HepG2 (cell line): ENCODE measurements around the gene ABHD15. TPM values are rescaled to one million over a fixed set of nuclear protein-coding genes. Genes with fewer than 3 reads are reported as not detected.

Experiments used
- ATAC-seq: fragments of 200-7000 bp; cut with Tn5 transposase; 3 replicates; pipeline ENCODE4 v1.9.1; 2020; ENCODE audit warnings: mild to moderate bottlenecking, moderate library complexity
- BruUV-seq: library from RNA; stranded (reverse); fragments of 400-500 nt; replicated peaks from 2 replicates; lab custom pipeline; 2021; lab: Mats Ljungman, UMichigan
- CTCF ChIA-PET: fragments of 300-600 bp; formaldehyde crosslinking; extraction: SDS; loops from one replicate; lab custom pipeline; 2021; ENCODE audit warnings: low total read pairs, inconsistent platforms, low intra/inter-chr PET ratio; lab: Yijun Ruan, JAX
- POLR2A ChIA-PET: fragments of 350-600 bp; sonication (Branson Sonifier 250); formaldehyde crosslinking; loops from one replicate; lab custom pipeline; 2020; ENCODE audit warnings: antibody characterized with exemption, inconsistent platforms; lab: Yijun Ruan, JAX
- DNase-seq: peaks from one replicate; pipeline ENCODE4 v3.0.0-alpha.2; 2015; ENCODE audit warnings: low spot score
- FAIRE-seq: peaks from 3 replicates; lab custom pipeline; 2011; peaks lifted over from hg19 to GRCh38; lab: Jason Lieb, UNC
- H2AFZ ChIP-seq: one replicate; pipeline ENCODE4 v1.6.1; 2011; ENCODE audit warnings: low read length, inconsistent platforms
- H3K27ac ChIP-seq: fragments of 300-600 bp; 3 replicates; pipeline ENCODE4 v1.8.0; 2011; ENCODE audit warnings: mixed run types, mild to moderate bottlenecking, mixed read lengths, low read length, inconsistent platforms; ENCODE audit not compliant: insufficient read depth; ENCODE audit errors: extremely low read length
- H3K27me3 ChIP-seq, 2 experiments: fragments of 200-600 bp in 1 of 2; 2 replicates in 1 of 2; 3 replicates in 1 of 2; pipeline versions ENCODE4 v1.6.0 to v1.8.0; 2011; ENCODE audit warnings: low read length in 2 of 2, mild to moderate bottlenecking in 2 of 2, moderate library complexity in 2 of 2, inconsistent platforms in 1 of 2; ENCODE audit not compliant: insufficient read depth in 2 of 2, control insufficient read depth in 1 of 2
- H3K36me3 ChIP-seq, 2 experiments: fragments of 200-600 bp in 1 of 2; replicated peaks in 1 of 2; 2 replicates in 1 of 2; 3 replicates in 1 of 2; pipeline versions ENCODE4 v1.5.1 to v1.8.0; 2011; ENCODE audit warnings: low read length in 2 of 2, inconsistent platforms in 1 of 2; ENCODE audit not compliant: insufficient read depth in 2 of 2, control insufficient read depth in 1 of 2
- H3K4me1 ChIP-seq: 2 replicates; pipeline ENCODE4 v1.5.1; 2012; ENCODE audit warnings: low read length, inconsistent platforms; ENCODE audit not compliant: insufficient read depth
- H3K4me2 ChIP-seq: 2 replicates; pipeline ENCODE4 v1.6.0; 2011; ENCODE audit warnings: low read depth, low read length, inconsistent platforms
- H3K4me3 ChIP-seq, 3 experiments: fragments of 200-600 bp in 1 of 3; sonication (generic), shearing (Covaris generic) in 1 of 3; replicated peaks in 1 of 3; 2 replicates each; pipeline ENCODE4 v1.5.1; 2011 to 2016; ENCODE audit warnings: low read length in 3 of 3, inconsistent platforms in 2 of 3, low read depth in 2 of 3, mild to moderate bottlenecking in 2 of 3, control low read depth in 1 of 3, mixed read lengths in 1 of 3; ENCODE audit not compliant: insufficient read depth in 1 of 3
- H3K79me2 ChIP-seq: one replicate; pipeline ENCODE4 v1.6.1; 2011; ENCODE audit warnings: low read length, inconsistent platforms; ENCODE audit not compliant: insufficient read depth
- H3K9ac ChIP-seq: 2 replicates; pipeline ENCODE4 v1.6.0; 2011; ENCODE audit warnings: mild to moderate bottlenecking, low read depth, low read length, inconsistent platforms; ENCODE audit not compliant: insufficient read depth
- H3K9me3 ChIP-seq: 2 replicates; pipeline ENCODE4 v1.5.1; 2012; ENCODE audit warnings: mild to moderate bottlenecking, low read length
- H4K20me1 ChIP-seq: 2 replicates; pipeline ENCODE4 v1.6.0; 2011; ENCODE audit warnings: inconsistent platforms, mild to moderate bottlenecking, low read length, moderate library complexity; ENCODE audit not compliant: insufficient read depth
- ARHGAP35 ChIP-seq: sonication (generic); formaldehyde crosslinking; IDR thresholded peaks from 2 replicates; pipeline ENCODE4 v1.9.0; 2022; ENCODE audit warnings: mild to moderate bottlenecking, inconsistent platforms, moderate library complexity, missing genetic modification reagents, borderline replicate concordance
- IRF2 ChIP-seq: IDR thresholded peaks from 2 replicates; pipeline ENCODE4 v1.6.1; 2018; ENCODE audit warnings: missing genetic modification reagents, missing compliant biosample characterization
- KLF15 ChIP-seq: sonication (generic); formaldehyde crosslinking; IDR thresholded peaks from 2 replicates; pipeline ENCODE4 v1.8.1; 2023; ENCODE audit warnings: borderline replicate concordance, mild to moderate bottlenecking, inconsistent platforms, missing genetic modification reagents, mixed read lengths
- ZNF83 ChIP-seq: sonication (generic); formaldehyde crosslinking; IDR thresholded peaks from 2 replicates; pipeline ENCODE4 v1.4.0; 2020; ENCODE audit warnings: missing genetic modification reagents, mild to moderate bottlenecking, borderline replicate concordance
- WGBS: methylation state at CpG from one replicate; pipeline ENCODE4 v1.1.6; 2017; ENCODE audit warnings: low lambda C conversion rate; 5-methylcytosine and 5-hydroxymethylcytosine counted together
- in situ Hi-C: cut with HindIII; loops from 2 replicates; pipeline ENCODE4 v1.10.0; 2017; ENCODE audit warnings: low pct_unique_long_range_greater_than_20kb; ENCODE audit not compliant: extremely low pct_ligation_motif_present
- intact Hi-C: fragments of 100-400 bp; cut with micrococcal nuclease; formaldehyde crosslinking; loops from one replicate; pipeline ENCODE4 v1.10.0; 2022; ENCODE audit not compliant: unreplicated experiment
- polyA plus RNA-seq, 8 experiments: library from polyadenylated mRNA; depleted of rRNA in 3 of 8; stranded (reverse) in 7 of 8; unstranded in 1 of 8; fragments of >200 nt; fragmentation: Illumina TruSeq in 4 of 8; extraction: Trizol in 4 of 8; gene quantifications; 2 replicates each; pipeline versions ENCODE4 v1.2.1 to v1.2.3, GENCODE V29; 2011 to 2016; ENCODE audit warnings: low read depth in 4 of 8, missing spikeins in 1 of 8, mixed read lengths in 1 of 8; ENCODE audit not compliant: insufficient read depth in 1 of 8
- total RNA-seq, 5 experiments: library from RNA; depleted of rRNA; stranded (reverse); fragments of >200 nt; fragmentation: Illumina TruSeq; extraction: Trizol; gene quantifications; 2 replicates each; pipeline ENCODE4 v1.2.3, GENCODE V29; 2016; ENCODE audit warnings: low read depth in 1 of 5
- TF ChIP-seq, protein P1 (sequence below): sonication (generic); formaldehyde crosslinking; IDR thresholded peaks from 2 replicates; pipeline ENCODE4 v1.8.0; 2022; ENCODE audit warnings: missing genetic modification reagents, mild to moderate bottlenecking, borderline replicate concordance
- TF ChIP-seq, protein P2 (sequence below), 2 experiments: sonication (generic) in 1 of 2; formaldehyde crosslinking in 1 of 2; IDR thresholded peaks; 2 replicates each; pipeline versions ENCODE4 v1.6.1 to v1.9.0; 2014 to 2022; ENCODE audit warnings: antibody characterized with exemption in 1 of 2, borderline replicate concordance in 1 of 2, inconsistent platforms in 1 of 2, low read depth in 1 of 2, missing genetic modification reagents in 1 of 2
- TF ChIP-seq, protein P3 (sequence below): sonication (generic); formaldehyde crosslinking; IDR thresholded peaks from 2 replicates; pipeline ENCODE4 v1.4.0; 2020; ENCODE audit warnings: missing genetic modification reagents

Gene ABHD15
- total and polyA plus RNA-seq, 2 of the 13 experiments (the other 11 are each of a cell fraction or from before 2014, with no cell fraction given), result 2.4 to 7.7 TPM

DNA sequence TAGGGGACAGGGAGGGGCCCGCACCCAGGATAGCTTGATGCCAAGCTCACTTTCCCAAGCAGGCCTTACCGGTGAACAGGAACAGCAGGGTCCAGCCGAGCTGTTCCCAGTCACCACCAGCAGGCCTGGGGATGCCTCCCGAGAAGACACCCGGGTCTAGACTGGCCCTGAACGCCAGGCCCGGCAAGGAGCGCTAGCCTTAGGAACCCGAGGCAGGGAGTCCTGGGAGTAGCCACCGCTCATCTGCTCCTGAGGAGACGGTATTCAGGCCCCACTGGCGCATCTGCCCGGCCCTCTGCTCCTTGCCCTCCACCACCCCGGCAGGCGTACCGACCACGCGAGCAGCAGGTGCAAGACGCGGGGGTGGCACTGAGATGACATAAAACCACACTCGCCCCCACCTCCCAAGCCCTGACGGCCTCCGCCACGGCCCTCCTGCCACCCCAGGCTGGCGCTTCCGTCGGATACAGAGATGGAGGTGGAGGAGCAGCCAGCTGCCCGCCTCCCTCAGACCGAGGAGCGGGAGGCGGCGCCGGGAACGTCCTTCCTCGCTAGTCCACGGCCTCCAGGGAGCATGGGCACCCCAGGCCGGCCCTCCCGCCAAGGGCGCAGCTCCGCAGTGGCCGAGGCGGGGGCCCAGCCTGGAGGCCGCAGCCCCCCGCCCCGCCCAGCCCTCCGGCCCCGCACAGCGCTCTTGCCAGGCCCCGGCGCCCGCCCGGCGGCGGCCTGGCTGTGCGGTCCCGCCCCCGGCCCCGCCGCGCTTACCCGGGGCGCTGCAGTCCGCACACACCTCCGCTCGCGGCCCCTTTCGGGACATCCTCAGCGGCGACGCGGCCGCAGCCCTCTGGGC lies 21.9 kb upstream of the ABHD15 start:
- H2AFZ ChIP-seq, result no peak overlapping the region
- peaks cover 14% of the 10 kb centered on the region; the same call in 1 of the 2 replicates for H4K20me1 ChIP-seq
- CTCF ChIA-PET, result no interaction called here
- peak overlapping the region; percentile 70 to 98 (median 79) for H3K4me3 ChIP-seq
- POLR2A ChIA-PET, result interaction anchor here (1.0 to 2.0 kb wide), 3 partner anchors 14 to 29 kb away, joined by 4 to 11 read pairs (median 5); partner anchors contain the start of gene ABHD15
- H3K79me2 ChIP-seq, result peaks cover 23% of the 10 kb centered on the region
- no peak for FAIRE-seq
- peak overlapping the region; percentile 93 for H3K4me2 ChIP-seq
- in situ Hi-C loops, result no loop called here
- H3K27me3 ChIP-seq, result peaks cover 0 to 1% of the 10 kb centered on the region in 2 experiments; a peak in 1 of 5 replicates
- BruUV-seq, result no TSS peak
- H3K4me1 ChIP-seq, result peaks cover 57% of the 10 kb centered on the region
- peak overlapping the region; percentile 73 for H3K9ac ChIP-seq
- no CpG with 5 or more reads among the region's 72 CpGs for WGBS
- intact Hi-C loops, result no loop called here
- no peaks in the 10 kb centered on the region for H3K36me3 ChIP-seq
- H3K27ac ChIP-seq, result no peak overlapping the region
- no peak for DNase-seq
- peak; percentile 1; the same call in 1 of the 3 replicates for ATAC-seq
- no peaks in the 10 kb centered on the region for H3K9me3 ChIP-seq
- TF ChIP-seq, protein P1, sequence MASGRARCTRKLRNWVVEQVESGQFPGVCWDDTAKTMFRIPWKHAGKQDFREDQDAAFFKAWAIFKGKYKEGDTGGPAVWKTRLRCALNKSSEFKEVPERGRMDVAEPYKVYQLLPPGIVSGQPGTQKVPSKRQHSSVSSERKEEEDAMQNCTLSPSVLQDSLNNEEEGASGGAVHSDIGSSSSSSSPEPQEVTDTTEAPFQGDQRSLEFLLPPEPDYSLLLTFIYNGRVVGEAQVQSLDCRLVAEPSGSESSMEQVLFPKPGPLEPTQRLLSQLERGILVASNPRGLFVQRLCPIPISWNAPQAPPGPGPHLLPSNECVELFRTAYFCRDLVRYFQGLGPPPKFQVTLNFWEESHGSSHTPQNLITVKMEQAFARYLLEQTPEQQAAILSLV, result 0 out of 2 replicates have a peak, but pooled peaks have one; percentile 24
- TF ChIP-seq, protein P2, sequence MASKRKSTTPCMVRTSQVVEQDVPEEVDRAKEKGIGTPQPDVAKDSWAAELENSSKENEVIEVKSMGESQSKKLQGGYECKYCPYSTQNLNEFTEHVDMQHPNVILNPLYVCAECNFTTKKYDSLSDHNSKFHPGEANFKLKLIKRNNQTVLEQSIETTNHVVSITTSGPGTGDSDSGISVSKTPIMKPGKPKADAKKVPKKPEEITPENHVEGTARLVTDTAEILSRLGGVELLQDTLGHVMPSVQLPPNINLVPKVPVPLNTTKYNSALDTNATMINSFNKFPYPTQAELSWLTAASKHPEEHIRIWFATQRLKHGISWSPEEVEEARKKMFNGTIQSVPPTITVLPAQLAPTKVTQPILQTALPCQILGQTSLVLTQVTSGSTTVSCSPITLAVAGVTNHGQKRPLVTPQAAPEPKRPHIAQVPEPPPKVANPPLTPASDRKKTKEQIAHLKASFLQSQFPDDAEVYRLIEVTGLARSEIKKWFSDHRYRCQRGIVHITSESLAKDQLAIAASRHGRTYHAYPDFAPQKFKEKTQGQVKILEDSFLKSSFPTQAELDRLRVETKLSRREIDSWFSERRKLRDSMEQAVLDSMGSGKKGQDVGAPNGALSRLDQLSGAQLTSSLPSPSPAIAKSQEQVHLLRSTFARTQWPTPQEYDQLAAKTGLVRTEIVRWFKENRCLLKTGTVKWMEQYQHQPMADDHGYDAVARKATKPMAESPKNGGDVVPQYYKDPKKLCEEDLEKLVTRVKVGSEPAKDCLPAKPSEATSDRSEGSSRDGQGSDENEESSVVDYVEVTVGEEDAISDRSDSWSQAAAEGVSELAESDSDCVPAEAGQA (IDR thresholded peaks at IDR 0.05; ENCODE audit: low read depth), result no peak
- TF ChIP-seq, protein P2 (CRISPR knock-in tag; IDR thresholded peaks at IDR 0.05; ENCODE audit: borderline replicate concordance), result no peak
- no peak for TF ChIP-seq ARHGAP35 (CRISPR knock-in tag)
- TF ChIP-seq IRF2, result no peak
- TF ChIP-seq, protein P3, sequence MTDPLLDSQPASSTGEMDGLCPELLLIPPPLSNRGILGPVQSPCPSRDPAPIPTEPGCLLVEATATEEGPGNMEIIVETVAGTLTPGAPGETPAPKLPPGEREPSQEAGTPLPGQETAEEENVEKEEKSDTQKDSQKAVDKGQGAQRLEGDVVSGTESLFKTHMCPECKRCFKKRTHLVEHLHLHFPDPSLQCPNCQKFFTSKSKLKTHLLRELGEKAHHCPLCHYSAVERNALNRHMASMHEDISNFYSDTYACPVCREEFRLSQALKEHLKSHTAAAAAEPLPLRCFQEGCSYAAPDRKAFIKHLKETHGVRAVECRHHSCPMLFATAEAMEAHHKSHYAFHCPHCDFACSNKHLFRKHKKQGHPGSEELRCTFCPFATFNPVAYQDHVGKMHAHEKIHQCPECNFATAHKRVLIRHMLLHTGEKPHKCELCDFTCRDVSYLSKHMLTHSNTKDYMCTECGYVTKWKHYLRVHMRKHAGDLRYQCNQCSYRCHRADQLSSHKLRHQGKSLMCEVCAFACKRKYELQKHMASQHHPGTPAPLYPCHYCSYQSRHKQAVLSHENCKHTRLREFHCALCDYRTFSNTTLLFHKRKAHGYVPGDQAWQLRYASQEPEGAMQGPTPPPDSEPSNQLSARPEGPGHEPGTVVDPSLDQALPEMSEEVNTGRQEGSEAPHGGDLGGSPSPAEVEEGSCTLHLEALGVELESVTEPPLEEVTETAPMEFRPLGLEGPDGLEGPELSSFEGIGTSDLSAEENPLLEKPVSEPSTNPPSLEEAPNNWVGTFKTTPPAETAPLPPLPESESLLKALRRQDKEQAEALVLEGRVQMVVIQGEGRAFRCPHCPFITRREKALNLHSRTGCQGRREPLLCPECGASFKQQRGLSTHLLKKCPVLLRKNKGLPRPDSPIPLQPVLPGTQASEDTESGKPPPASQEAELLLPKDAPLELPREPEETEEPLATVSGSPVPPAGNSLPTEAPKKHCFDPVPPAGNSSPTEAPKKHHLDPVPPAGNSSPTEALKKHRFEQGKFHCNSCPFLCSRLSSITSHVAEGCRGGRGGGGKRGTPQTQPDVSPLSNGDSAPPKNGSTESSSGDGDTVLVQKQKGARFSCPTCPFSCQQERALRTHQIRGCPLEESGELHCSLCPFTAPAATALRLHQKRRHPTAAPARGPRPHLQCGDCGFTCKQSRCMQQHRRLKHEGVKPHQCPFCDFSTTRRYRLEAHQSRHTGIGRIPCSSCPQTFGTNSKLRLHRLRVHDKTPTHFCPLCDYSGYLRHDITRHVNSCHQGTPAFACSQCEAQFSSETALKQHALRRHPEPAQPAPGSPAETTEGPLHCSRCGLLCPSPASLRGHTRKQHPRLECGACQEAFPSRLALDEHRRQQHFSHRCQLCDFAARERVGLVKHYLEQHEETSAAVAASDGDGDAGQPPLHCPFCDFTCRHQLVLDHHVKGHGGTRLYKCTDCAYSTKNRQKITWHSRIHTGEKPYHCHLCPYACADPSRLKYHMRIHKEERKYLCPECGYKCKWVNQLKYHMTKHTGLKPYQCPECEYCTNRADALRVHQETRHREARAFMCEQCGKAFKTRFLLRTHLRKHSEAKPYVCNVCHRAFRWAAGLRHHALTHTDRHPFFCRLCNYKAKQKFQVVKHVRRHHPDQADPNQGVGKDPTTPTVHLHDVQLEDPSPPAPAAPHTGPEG (CRISPR knock-in tag), result no peak
- TF ChIP-seq KLF15, result no peak
- no peak for TF ChIP-seq ZNF83 (CRISPR knock-in tag)
